ENCODE measurements around the gene PLD4. TPM values are rescaled to one million over a fixed set of nuclear protein-coding genes. Genes with fewer than 3 reads are reported as not detected.

PLD4 gene
- total RNA-seq, 2 donors from 2014 or later = 1.2 to 5.4 TPM

DNA sequence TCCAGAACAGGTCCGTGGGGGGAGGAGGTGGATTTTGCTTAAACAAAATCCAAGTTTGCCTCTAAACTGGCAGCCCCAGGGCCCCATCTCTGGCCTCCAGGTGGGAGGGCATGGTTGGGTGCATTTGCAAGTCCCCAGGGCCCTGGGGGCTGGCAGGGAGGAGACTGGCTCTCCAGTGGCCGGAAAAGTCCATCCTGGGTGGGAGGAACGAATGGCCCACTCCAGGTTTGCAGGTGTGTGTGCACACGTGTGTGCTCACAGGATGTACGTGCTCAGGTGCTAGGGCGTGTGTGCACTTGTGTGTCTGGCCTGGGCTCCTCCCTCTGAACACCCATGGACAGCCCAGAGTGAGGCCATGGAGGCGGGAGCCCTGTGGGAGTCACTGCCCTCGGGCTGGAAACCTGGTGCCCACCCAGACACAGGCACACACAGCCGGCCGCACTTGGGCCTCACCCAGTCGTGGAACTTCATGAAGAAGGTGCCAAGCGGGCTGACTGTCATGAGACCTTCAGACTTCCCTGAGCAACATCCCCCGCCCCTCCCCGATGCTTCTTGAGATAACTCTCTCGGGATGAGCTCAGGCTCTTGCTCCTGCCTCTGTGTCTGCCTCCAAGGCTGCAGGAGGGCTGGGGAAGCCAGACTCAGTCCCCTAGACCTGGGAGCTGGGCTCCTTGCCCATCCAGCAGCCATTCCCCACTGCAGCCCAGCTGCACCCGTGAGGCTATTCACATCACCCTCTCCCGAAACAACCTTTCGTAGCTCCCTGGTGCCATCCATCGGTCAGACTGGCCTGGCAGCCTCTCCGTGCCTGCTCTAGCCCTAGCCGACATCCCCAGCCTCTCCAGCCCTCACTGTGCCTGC, 44.1 kb downstream of the PLD4 start:
- WGBS = 15% methylated on average over 21 of the region's 21 CpGs
- Histone ChIP-seq H3K27ac (peak overlapping the region; percentile 62 to 83), H3K27me3 (replicated peaks; ENCODE audit: insufficient read depth) (no peaks in the 10 kb centered on the region), H3K9me3 (no peaks in the 10 kb centered on the region), H3K36me3 (no peaks in the 10 kb centered on the region), H3K4me3 (peak overlapping the region in 1 of 2 donors; percentile 19), H3K4me1 (replicated peaks) (peaks cover 40% of the 10 kb centered on the region)
- intact Hi-C loops (cut with DNase I) = loop anchor here (5.0 kb wide), 1 partner anchor 36 kb away; no protein-coding TSS in a partner anchor
- peak; percentile 46 for DNase-seq (ENCODE audit: low spot score)
- TF ChIP-seq, protein P1, sequence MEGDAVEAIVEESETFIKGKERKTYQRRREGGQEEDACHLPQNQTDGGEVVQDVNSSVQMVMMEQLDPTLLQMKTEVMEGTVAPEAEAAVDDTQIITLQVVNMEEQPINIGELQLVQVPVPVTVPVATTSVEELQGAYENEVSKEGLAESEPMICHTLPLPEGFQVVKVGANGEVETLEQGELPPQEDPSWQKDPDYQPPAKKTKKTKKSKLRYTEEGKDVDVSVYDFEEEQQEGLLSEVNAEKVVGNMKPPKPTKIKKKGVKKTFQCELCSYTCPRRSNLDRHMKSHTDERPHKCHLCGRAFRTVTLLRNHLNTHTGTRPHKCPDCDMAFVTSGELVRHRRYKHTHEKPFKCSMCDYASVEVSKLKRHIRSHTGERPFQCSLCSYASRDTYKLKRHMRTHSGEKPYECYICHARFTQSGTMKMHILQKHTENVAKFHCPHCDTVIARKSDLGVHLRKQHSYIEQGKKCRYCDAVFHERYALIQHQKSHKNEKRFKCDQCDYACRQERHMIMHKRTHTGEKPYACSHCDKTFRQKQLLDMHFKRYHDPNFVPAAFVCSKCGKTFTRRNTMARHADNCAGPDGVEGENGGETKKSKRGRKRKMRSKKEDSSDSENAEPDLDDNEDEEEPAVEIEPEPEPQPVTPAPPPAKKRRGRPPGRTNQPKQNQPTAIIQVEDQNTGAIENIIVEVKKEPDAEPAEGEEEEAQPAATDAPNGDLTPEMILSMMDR (IDR thresholded peaks at IDR 0.05) = peak in 1 of 4 experiments; percentile 50
- peak; percentile 16 for TF ChIP-seq POLR2A (IDR thresholded peaks at IDR 0.05)
- TF ChIP-seq POLR2AphosphoS5 (IDR thresholded peaks at IDR 0.05) = peak; percentile 3

DNA sequence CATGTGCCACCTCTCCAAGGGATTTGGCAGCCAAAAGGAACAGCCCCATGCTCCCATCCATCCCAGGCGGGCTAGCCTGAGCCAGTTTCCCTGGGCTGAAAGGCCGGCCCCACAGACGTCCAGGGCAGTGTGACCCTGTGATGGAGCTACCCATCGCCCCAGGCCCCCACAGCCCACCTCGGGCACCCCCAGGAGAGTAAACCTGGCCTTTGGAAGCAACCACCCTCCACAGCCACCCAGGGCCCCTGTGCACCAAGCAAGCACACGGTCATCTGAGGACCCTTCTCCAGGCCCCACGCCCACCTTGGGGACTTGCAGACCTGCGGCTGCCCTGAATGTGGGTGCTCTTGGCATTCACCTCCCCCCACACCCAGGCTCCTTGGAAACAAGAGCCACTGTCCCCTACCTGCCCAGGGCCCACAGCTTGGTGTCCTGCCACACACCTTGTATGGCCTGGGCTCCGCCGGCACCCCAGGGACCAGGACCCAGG, 45.1 kb downstream of the PLD4 start:
- peak overlapping the region; percentile 5 to 11 for H3K4me3 ChIP-seq
- H3K4me1 ChIP-seq (replicated peaks) = peaks cover 46% of the 10 kb centered on the region
- no peaks in the 10 kb centered on the region for H3K27me3 ChIP-seq (replicated peaks; ENCODE audit: insufficient read depth)
- peak overlapping the region; percentile 62 to 83 for H3K27ac ChIP-seq
- 90% methylated on average over 7 of the region's 10 CpGs for whole genome bisulfite sequencing
- TF ChIP-seq POLR2A (IDR thresholded peaks at IDR 0.05) (no peak), POLR2AphosphoS5 (IDR thresholded peaks at IDR 0.05) (no peak)
- TF ChIP-seq, protein P1 (IDR thresholded peaks at IDR 0.05) = no peak
- no peaks in the 10 kb centered on the region for H3K36me3 ChIP-seq
- intact Hi-C loops (cut with DNase I) = loop anchor here (5.0 kb wide), 1 partner anchor 37 kb away; no protein-coding TSS in a partner anchor
- no peak for DNase-seq (ENCODE audit: low spot score)
- no peaks in the 10 kb centered on the region for H3K9me3 ChIP-seq

DNA sequence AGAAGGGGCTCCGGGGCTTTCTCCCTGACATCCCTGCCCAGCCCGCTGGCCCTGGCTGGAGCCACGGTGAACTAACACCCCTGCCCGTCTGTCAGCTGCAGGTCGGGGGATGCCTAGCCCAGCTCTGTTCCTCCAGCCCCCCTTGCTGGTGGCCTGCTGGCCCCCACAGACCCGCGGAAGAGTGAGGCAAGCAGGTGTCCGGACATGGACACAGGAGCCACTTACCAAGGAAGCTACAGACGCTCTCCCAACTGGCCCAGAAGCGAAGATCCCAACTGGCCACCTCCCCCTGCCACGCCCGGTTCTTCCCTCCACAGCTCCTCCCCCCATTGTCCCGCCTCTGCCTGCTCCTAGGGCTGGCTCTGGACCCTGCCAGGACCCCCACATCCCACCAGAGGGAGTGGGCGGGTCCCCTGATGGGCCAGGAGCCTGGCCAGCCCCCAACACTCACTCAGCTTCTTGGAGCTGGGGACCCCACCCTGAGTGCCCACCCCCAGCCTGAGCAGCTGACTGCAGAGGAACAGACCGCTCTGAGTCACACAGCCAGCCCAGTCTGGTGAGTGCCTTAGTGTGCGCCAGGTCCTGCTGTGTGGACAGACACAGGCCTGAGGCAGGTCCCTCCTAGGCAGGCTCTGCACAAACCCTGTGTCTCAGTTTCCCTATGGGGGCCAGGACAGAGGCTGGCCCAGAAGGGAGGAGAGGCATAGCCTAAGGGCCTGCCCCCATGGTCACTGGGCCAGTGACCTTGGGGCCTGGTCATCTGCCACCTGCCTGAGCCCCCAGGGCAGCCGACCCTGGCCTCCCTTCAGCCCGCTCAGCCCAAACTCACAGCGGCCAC, 45.8 kb downstream of the PLD4 start:
- H3K9me3 ChIP-seq = no peaks in the 10 kb centered on the region
- no peaks in the 10 kb centered on the region for H3K36me3 ChIP-seq
- H3K27ac ChIP-seq = peak overlapping the region; percentile 62 to 83
- TF ChIP-seq, protein P1 (IDR thresholded peaks at IDR 0.05) = no peak
- no peak for TF ChIP-seq POLR2AphosphoS5 (IDR thresholded peaks at IDR 0.05)
- peak; percentile 18 for TF ChIP-seq POLR2A (IDR thresholded peaks at IDR 0.05)
- no peaks in the 10 kb centered on the region for H3K27me3 ChIP-seq (replicated peaks; ENCODE audit: insufficient read depth)
- DNase-seq (ENCODE audit: low spot score) = no peak
- WGBS = 59% methylated on average over 17 of the region's 19 CpGs
- peak overlapping the region; percentile 5 to 11 for H3K4me3 ChIP-seq
- peaks cover 46% of the 10 kb centered on the region for H3K4me1 ChIP-seq (replicated peaks)
- intact Hi-C loops (cut with DNase I) = no loop called here

DNA sequence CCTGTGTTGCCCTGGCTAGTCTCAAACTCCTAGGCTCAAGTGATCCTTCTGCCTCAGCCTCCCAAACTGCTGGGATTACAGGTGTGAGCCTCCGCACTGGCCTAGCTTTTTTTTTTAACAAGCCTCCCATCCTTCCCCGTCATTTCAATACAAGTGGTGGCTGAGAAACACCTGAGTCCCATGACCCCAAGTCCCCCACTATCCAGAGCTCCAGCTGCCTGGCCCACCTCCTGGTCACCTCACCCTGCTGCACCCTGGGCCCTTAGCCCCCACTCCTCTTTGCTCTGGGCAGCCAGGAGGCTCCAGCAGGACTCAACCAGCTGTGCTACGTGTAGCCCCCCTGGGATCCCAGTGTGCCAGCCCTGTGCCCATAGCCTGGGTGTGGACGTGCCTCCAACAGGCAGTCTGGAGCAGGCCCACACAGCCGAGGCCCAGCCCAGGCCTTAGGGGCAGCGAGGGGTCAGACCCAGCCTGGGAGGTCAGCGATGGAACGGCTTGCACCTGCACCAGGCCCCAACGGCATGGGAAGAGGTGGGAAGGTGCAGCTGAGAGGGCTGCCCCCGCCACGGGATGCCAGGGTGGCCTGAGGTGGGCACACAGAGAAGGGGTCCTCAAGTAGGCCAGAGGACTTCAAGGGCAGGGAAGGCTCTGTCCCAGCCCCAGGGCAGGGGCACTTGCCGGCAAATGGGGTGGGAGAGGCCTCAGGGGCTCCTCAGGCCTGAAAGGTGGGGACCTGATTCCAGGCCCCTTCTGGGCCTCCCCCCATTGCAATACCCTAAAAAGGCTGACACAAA, 47.0 kb downstream of the PLD4 start:
- intact Hi-C loops (cut with DNase I) = no loop called here
- 91% methylated on average over 12 of the region's 12 CpGs for WGBS

More for the DNA sequence above, 47.0 kb downstream of the PLD4 start:
- peaks cover 54% of the 10 kb centered on the region for H3K4me1 ChIP-seq (replicated peaks)
- TF ChIP-seq, protein P1 (IDR thresholded peaks at IDR 0.05) = no peak
- TF ChIP-seq POLR2AphosphoS5 (IDR thresholded peaks at IDR 0.05) (no peak), POLR2A (IDR thresholded peaks at IDR 0.05) (no peak)
- no peak overlapping the region for H3K4me3 ChIP-seq
- H3K36me3 ChIP-seq = no peaks in the 10 kb centered on the region
- no peaks in the 10 kb centered on the region for H3K27me3 ChIP-seq (replicated peaks; ENCODE audit: insufficient read depth)
- peak overlapping the region; percentile 62 to 83 for H3K27ac ChIP-seq
- no peak for DNase-seq (ENCODE audit: low spot score)
- no peaks in the 10 kb centered on the region for H3K9me3 ChIP-seq
